OCI-LY1 (cell line): ENCODE data around the gene PTPRR.

Experiments used
- H2AFZ ChIP-seq: fragments of 200-600 bp; sonication (generic), shearing (Covaris generic); 2 replicates; pipeline ENCODE4 v1.6.0; 2014; ENCODE audit warnings: antibody characterized with exemption, mild to moderate bottlenecking, low read length
- H3F3A ChIP-seq: fragments of 200-600 bp; sonication (generic), shearing (Covaris generic); 2 replicates; pipeline ENCODE4 v1.6.0; 2014; ENCODE audit warnings: mild to moderate bottlenecking, antibody characterized with exemption, low read length, moderate library complexity; ENCODE audit not compliant: insufficient read depth
- H3K27ac ChIP-seq: fragments of 200-600 bp; sonication (generic); 2 replicates; pipeline ENCODE4 v1.5.1; 2014; ENCODE audit warnings: low read length, mixed run types, mild to moderate bottlenecking, low read depth; ENCODE audit not compliant: poor library complexity, severe bottlenecking
- H3K27me3 ChIP-seq: fragments of 200-600 bp; sonication (generic); 2 replicates; pipeline ENCODE4 v1.6.0; 2014; ENCODE audit warnings: antibody characterized with exemption, mild to moderate bottlenecking, low read length, moderate library complexity; ENCODE audit not compliant: insufficient read depth
- H3K36me3 ChIP-seq: fragments of 200-600 bp; sonication (generic); 2 replicates; pipeline ENCODE4 v1.6.1; 2014; ENCODE audit warnings: mild to moderate bottlenecking, antibody characterized with exemption, low read length, moderate library complexity, mixed read lengths; ENCODE audit not compliant: insufficient read depth
- H3K4me1 ChIP-seq: fragments of 200-600 bp; sonication (generic); 2 replicates; pipeline ENCODE4 v1.5.1; 2014; ENCODE audit warnings: mild to moderate bottlenecking, low read length, moderate library complexity; ENCODE audit not compliant: insufficient read depth, severe bottlenecking
- H3K4me2 ChIP-seq: fragments of 200-600 bp; sonication (generic), shearing (Covaris generic); 2 replicates; pipeline ENCODE4 v1.6.1; 2014; ENCODE audit warnings: low read length
- H3K4me3 ChIP-seq: fragments of 200-600 bp; sonication (generic); 2 replicates; pipeline ENCODE4 v1.5.1; 2014; ENCODE audit warnings: low read length, low read depth, mild to moderate bottlenecking, mixed read lengths; ENCODE audit not compliant: poor library complexity, severe bottlenecking
- H3K79me2 ChIP-seq: fragments of 200-600 bp; shearing (Covaris generic); 2 replicates; pipeline ENCODE4 v1.6.1; 2016; ENCODE audit warnings: mixed run types, low read length, mixed read lengths; ENCODE audit not compliant: insufficient read depth
- H3K9ac ChIP-seq: fragments of 200-600 bp; sonication (generic), shearing (Covaris generic); 2 replicates; pipeline ENCODE4 v1.6.1; 2014; ENCODE audit warnings: mild to moderate bottlenecking, low read length, mixed read lengths
- H3K9me2 ChIP-seq: fragments of 200-600 bp; sonication (generic), shearing (Covaris generic); 2 replicates; pipeline ENCODE4 v1.6.1; 2014; ENCODE audit warnings: low read depth, mild to moderate bottlenecking, low read length, mixed read lengths
- H3K9me3 ChIP-seq: fragments of 200-600 bp; shearing (Covaris generic); 2 replicates; pipeline ENCODE4 v1.6.1; 2014; ENCODE audit warnings: low read length, mixed read lengths
- H4K20me1 ChIP-seq: fragments of 200-600 bp; sonication (generic), shearing (Covaris generic); 2 replicates; pipeline ENCODE4 v1.6.0; 2016; ENCODE audit warnings: mild to moderate bottlenecking, low read length; ENCODE audit not compliant: insufficient read depth
- CTCF ChIP-seq: fragments of 200-600 bp; sonication (generic), shearing (Covaris generic); IDR thresholded peaks from 2 replicates; pipeline ENCODE4 v1.5.1; 2017; ENCODE audit warnings: mild to moderate bottlenecking, antibody characterized with exemption, low read length, moderate library complexity, mixed read lengths
- EZH2 ChIP-seq: fragments of 200-600 bp; sonication (generic), shearing (Covaris generic); IDR thresholded peaks from 2 replicates; pipeline ENCODE4 v1.8.0; 2017; ENCODE audit warnings: borderline replicate concordance, mixed run types, mild to moderate bottlenecking, antibody characterized with exemption, low read length, moderate library complexity, mixed read lengths

The PTPRR gene

GRCh38 chr12:70671698-70672097, 248.8 kb downstream of the PTPRR start:
- Histone ChIP-seq H3K36me3 (no peaks in the 10 kb centered on the region), H3K4me1 (no peaks in the 10 kb centered on the region), H3K27me3 (no peaks in the 10 kb centered on the region), H3K4me3 (no peak overlapping the region), H3K9ac (no peak overlapping the region), H3K79me2 (no peaks in the 10 kb centered on the region), H3K9me2 (no peaks in the 10 kb centered on the region), H3F3A (no peaks in the 10 kb centered on the region), H4K20me1 (no peaks in the 10 kb centered on the region), H2AFZ (no peak overlapping the region), H3K27ac (no peak overlapping the region), H3K4me2 (no peak overlapping the region), H3K9me3 (no peaks in the 10 kb centered on the region)
- TF ChIP-seq CTCF, result no peak
- no peak for TF ChIP-seq EZH2

- H3K9me3 ChIP-seq, result no peaks in the 10 kb centered on the region
- no peaks in the 10 kb centered on the region for H3F3A ChIP-seq
- no peaks in the 10 kb centered on the region for H4K20me1 ChIP-seq
- H3K27me3 ChIP-seq, result no peaks in the 10 kb centered on the region
- H3K36me3 ChIP-seq, result no peaks in the 10 kb centered on the region
- H3K4me3 ChIP-seq, result no peak overlapping the region
- no peak overlapping the region for H3K27ac ChIP-seq
- H3K9ac ChIP-seq, result no peak overlapping the region
- no peaks in the 10 kb centered on the region for H3K79me2 ChIP-seq
- H2AFZ ChIP-seq, result no peak overlapping the region
- TF ChIP-seq EZH2, result no peak
- no peaks in the 10 kb centered on the region for H3K4me1 ChIP-seq
- no peak overlapping the region for H3K4me2 ChIP-seq
- H3K9me2 ChIP-seq, result no peaks in the 10 kb centered on the region
Observed at GRCh38 chr12:70670948-70671347, 249.6 kb downstream of the PTPRR start.

- Histone ChIP-seq H3K79me2 (no peaks in the 10 kb centered on the region), H3F3A (no peaks in the 10 kb centered on the region), H3K4me1 (no peaks in the 10 kb centered on the region), H3K9me2 (no peaks in the 10 kb centered on the region), H3K9ac (no peak overlapping the region), H3K9me3 (no peaks in the 10 kb centered on the region), H3K4me2 (no peak overlapping the region), H3K27ac (no peak overlapping the region), H3K27me3 (no peaks in the 10 kb centered on the region), H3K4me3 (no peak overlapping the region), H4K20me1 (no peaks in the 10 kb centered on the region), H2AFZ (no peak overlapping the region), H3K36me3 (no peaks in the 10 kb centered on the region)
- TF ChIP-seq EZH2 (no peak), CTCF (no peak)
Observed at GRCh38 chr12:70667253-70667652, 253.3 kb downstream of the PTPRR start.

- no peaks in the 10 kb centered on the region for H3K9me2 ChIP-seq
- no peak overlapping the region for H3K4me3 ChIP-seq
- H3K4me1 ChIP-seq, result no peaks in the 10 kb centered on the region
- no peaks in the 10 kb centered on the region for H3K27me3 ChIP-seq
- H3K9ac ChIP-seq, result no peak overlapping the region
- H3K36me3 ChIP-seq, result no peaks in the 10 kb centered on the region
- H4K20me1 ChIP-seq, result no peaks in the 10 kb centered on the region
- H3K4me2 ChIP-seq, result no peak overlapping the region
- H2AFZ ChIP-seq, result no peak overlapping the region
- no peaks in the 10 kb centered on the region for H3K79me2 ChIP-seq
- H3K27ac ChIP-seq, result no peak overlapping the region
- TF ChIP-seq EZH2 (no peak), CTCF (no peak)
- no peaks in the 10 kb centered on the region for H3K9me3 ChIP-seq
- no peaks in the 10 kb centered on the region for H3F3A ChIP-seq
Observed at GRCh38 chr12:70666364-70666763, 254.2 kb downstream of the PTPRR start.
